Epithelial cell of proximal tubule (primary cell): ENCODE results near the gene ASS1. TPM values are rescaled to one million over a fixed set of nuclear protein-coding genes. Genes with fewer than 3 reads are reported as not detected.

Experiments
- DNase-seq: peaks from one replicate; pipeline ENCODE4 v3.0.0-alpha.2; 2011; ENCODE audit warnings: low read depth
- H3K4me3 ChIP-seq: 2 replicates; pipeline ENCODE4 v1.5.1; 2011; ENCODE audit warnings: low read depth, mild to moderate bottlenecking, low read length
- total RNA-seq: library from RNA; depleted of rRNA; stranded (reverse); fragments of >200 nt; gene quantifications from 2 replicates; pipeline ENCODE4 v1.2.3, GENCODE V29; 2015
- TF ChIP-seq, protein P1 (sequence below): conservative IDR thresholded peaks from 2 replicates; pipeline ENCODE4 v1.5.1; 2012; ENCODE audit warnings: low read depth, mild to moderate bottlenecking, low read length

Gene ASS1
- total RNA-seq, 1 donor from 2014 or later = 9.4 TPM

DNA sequence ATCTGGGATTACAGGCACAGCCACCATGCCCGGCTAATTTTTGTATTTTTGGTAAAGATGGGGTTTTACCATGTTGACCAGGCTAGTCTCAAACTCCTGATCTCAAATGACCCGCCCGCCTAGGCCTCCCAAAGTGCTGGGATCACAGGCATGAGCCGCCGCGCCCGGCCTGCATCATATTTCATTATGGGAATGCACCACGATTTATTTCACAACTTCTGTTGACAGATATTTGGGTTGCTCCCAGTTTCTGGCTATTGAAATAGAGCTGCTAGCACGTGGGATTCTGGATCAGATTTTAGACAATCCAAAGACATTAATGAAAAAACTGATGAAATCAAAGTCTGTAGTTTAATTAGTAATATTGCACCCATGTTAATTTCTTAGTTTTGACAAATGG lies 86.2 kb downstream of the ASS1 start:
- no peak for DNase-seq
- no peak overlapping the region for H3K4me3 ChIP-seq
- TF ChIP-seq, protein P1, sequence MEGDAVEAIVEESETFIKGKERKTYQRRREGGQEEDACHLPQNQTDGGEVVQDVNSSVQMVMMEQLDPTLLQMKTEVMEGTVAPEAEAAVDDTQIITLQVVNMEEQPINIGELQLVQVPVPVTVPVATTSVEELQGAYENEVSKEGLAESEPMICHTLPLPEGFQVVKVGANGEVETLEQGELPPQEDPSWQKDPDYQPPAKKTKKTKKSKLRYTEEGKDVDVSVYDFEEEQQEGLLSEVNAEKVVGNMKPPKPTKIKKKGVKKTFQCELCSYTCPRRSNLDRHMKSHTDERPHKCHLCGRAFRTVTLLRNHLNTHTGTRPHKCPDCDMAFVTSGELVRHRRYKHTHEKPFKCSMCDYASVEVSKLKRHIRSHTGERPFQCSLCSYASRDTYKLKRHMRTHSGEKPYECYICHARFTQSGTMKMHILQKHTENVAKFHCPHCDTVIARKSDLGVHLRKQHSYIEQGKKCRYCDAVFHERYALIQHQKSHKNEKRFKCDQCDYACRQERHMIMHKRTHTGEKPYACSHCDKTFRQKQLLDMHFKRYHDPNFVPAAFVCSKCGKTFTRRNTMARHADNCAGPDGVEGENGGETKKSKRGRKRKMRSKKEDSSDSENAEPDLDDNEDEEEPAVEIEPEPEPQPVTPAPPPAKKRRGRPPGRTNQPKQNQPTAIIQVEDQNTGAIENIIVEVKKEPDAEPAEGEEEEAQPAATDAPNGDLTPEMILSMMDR = no peak

DNA sequence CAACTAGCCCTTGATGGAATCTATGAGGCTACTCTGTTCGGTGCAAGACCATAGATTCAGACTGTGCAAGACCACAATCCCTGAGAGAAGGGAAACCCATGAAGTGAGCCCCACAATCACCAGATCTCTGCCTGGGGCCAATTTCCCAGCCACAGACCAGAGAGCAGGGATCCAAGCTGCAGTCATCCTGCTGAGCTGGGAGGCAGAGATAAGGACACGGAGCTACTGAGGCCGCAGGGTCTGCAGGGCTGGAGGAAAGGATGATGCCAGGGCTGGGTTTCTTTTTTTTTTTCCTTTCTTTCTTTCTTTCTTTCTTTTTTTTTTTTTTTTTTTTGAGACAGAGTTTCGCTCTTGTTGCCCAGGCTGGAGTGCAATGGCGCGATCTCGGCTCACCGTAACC lies 86.9 kb downstream of the ASS1 start:
- no peak for DNase-seq
- TF ChIP-seq, protein P1 = no peak
- H3K4me3 ChIP-seq = no peak overlapping the region

DNA sequence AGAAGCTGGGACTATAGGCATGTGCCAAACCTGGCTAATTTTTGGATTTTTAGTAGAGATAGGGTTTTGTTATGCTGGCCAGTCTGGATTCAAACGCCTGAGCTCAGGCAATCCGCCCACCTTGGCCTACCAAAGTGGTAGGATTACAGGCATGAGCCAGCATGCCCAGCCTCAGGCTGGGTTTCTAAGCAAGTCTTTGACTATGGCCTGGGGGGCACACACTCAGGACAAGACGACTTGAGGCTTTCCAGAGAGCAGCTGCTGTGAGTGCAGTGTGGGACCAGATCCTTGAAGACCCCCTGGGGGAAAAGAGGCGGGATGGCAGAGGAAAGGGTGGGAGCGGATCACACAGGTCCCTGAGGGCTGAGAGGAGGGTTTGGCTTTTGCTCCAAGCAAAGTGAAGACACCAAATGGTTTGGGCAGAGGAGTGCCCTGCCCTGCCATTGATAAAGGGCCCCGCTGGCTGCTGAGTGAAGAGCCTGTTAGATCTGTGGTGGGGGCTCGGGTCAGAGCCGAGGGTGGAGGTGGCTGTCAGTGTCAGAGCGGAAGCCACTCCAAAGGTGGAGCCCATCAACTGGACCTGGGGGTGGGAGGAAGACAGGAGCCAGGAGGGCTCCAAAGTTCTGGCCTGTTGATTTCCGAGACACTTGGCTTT lies 87.8 kb downstream of the ASS1 start:
- DNase-seq = no peak
- no peak overlapping the region for H3K4me3 ChIP-seq
- TF ChIP-seq, protein P1 = no peak

DNA sequence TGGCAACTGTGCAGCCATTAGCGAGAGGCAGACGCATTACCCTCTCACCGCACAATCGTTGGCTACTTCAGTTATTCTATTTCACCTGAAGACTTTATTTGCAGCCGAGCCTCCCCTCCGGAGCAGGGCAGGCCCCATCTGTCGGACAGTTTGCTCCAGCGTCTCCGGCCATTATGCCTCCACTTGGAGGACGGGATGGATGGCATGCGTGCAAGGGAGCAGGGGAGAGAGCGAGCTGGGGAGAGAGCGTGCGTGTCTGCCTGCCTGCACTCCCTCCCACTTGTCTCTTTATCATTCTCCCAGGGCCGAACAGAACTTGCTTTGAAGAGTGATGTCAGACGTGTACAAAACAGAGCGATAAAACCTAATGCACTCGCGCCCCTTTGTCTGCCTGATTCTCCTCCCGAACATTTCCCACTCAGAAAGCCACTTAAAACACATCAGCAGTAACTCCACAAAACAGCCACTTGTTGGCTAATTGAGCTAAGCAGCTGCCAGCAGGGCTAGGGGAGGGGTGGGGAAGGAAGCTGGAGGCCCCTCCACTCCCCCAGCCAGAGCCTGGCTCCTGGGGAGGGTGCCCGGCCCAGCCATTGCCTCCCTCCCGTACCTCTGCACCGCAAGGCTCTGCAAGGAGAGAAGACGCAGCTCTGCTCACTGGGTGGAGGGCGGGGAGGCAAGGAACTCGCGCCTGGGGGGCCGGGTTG lies 91.2 kb downstream of the ASS1 start:
- DNase-seq = no peak

DNA sequence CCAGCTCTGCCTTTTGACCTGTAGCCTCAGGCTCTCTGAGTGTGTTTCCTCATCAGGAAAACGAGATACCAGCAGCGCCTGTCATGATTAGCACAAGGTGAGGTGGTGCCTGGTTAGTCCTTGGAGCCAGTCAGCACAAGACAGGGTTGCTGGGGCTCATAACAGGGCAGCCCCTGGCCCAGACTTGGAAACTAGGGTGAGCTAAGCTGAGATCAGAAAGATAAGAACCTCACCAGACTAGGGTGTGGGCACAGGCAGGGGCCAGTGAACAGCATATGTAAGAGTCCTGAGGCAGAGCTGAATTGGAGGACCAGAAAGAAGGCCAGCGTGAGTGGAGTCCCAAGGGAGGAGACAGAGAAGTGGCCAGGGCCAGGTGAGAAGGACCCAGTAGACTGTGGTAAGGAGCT lies 91.9 kb downstream of the ASS1 start:
- H3K4me3 ChIP-seq = no peak overlapping the region
- no peak for DNase-seq
- TF ChIP-seq, protein P1 = no peak

More for the DNA sequence above, 91.2 kb downstream of the ASS1 start:
- H3K4me3 ChIP-seq = peak overlapping the region; percentile 20
- TF ChIP-seq, protein P1 = no peak

DNA sequence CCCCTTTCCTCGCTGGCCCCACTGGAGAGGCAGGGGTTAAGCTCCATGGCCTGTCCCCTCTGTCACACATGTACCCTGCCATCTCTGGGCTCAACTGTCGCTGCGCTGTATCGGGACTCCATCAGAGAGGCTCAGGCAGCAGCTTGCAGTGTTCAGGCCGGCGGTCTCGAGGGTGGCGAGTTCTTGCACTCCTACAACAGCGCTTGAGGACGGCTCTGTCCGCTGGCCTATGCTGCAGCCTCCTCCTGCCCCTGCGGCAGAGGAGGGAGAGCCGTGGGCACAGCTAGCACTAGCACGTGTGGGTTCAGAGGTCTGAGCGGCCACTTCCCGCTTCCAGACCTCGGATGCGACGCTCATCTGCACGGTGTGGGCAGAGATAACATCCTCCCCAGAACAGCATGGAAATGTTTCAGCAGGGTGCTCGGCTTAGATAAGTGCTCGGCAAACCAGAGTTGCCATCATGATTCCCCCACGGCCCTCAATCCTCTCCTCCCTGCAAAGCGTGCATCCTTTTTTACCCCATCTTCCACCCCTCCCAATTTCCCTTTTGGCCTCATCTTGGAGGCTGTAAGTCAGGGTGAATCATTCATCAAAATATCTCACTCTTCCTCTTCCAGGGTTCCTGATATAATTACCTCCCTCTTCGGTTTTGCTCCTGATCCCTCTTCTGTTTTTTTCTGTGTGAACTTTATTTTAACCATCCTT lies 92.7 kb downstream of the ASS1 start:
- no peak overlapping the region for H3K4me3 ChIP-seq
- no peak for DNase-seq
- TF ChIP-seq, protein P1 = no peak
